HG02885 (cell line): ENCODE data around the gene SKIDA1.

Source experiments
- ATAC-seq: cut with Tn5 transposase; IDR thresholded peaks from one replicate; pipeline ENCODE4 v1.9.1; 2021; ENCODE audit warnings: mild to moderate bottlenecking; ENCODE audit not compliant: unreplicated experiment, poor library complexity

SKIDA1 gene

DNA sequence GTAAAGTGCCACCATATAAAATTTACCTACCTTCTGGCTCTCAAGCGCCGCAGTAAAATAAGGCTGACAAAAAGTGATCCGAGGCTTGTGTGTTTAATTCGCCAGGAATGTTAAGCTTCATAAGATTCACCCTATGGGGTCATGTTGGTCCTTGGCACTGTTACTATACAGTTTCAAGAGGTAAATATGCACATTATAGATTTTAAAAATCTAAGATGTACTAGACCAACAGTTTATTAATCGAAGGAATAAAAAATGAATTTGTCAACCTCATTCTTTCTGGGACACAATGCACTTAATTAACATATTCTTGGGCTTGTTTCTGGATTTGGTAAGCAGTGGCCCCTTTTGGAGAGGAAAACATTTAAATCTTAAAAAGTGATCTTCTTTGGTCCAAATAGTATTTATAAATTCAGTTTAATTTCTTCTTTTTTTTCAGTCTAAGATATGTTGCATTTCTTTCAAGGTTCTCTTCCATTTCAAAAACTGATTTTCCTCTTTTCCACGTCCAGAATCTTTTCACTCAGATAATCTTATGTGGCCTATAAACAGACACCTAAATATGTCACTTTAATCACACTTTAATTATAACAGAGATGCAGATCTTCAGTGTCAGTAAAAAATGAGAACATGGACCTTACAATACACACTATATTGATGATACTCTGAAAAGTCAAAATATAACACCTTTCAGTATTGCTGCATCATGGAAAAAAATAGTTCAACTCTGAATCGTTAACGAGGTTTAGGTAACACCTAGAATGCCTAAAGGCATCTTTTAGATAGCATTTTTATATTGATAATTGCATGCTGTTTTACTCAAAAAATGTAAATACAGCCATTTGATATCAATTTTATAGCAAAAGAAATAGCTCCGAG lies 3.8 kb upstream of the SKIDA1 start:
- no peak for ATAC-seq

GRCh38 chr10:21528236-21529031 lies 3.0 kb upstream of the SKIDA1 start:
- ATAC-seq = no peak

GRCh38 chr10:21527598-21528235 lies 2.2 kb upstream of the SKIDA1 start:
- ATAC-seq = no peak

DNA sequence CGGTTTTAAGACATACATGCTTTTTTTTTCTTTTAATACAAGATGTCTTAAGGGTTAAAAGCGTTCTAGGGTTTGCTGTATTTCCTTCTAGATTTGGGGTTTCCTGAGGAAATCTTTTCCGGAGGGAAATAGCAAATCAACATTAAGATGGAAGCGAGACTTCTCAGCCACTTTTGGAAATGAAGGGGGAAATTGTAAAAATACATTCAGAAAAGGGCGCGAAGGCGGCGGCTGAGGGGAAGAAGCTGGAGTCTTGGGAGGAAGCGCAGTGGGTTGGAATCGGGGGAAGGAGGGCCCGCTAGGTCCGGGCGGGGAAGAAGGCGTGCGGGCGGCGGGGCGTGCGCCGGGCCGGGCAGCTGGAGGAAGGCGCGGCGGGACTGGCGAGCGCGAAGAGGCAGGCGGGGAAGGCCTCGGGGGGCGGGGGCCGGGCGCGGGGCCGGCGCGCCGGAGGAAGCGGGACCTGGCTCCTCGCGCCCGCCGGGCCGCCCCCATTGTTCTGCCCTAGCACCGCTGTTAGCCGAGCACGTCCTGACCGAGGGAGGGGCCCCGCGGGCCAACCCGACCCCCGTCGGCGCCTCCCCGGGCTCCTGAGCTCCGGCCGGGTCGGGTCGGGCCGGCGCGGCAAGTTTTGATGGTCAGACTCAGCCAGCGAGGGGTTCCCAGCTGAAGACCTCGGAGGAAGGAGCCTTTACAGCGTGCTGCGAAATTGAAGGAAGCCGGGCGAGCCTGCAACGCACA lies 1.5 kb upstream of the SKIDA1 start:
- peak; percentile 37 for ATAC-seq

DNA sequence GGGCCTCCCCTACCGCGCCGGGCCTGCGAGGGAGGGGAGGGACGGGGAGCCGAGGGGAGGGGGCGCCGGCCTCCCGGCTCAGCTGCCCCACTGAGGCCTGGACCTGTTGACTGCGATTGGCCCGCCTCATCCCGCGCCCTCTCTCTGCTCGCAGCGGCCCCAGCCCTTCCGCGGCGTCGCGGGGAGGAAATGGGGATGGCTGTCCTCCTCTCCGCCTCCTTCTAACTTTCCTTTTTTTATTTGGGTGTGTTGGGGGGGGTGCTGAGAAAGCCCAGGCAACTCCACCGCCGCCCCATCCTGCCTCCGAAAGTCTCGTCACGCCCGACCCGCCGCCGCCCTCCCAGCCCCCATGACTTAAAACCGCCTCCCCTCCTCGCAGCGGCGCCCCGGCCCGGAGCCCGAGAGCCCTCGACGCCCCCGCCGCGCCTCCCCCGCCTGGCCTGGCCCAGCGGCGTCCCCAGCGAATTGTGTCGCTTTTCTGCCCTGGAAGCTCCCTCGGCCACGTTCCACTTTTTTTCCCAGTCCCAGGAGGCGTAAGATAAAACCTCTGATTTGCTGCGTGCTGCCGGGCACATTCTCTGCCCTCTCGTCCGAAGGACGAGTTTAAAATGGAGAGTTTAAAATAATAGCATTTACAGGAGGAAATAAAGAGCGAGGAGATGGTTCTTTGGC lies 842 bp upstream of the SKIDA1 start:
- ATAC-seq = peak; percentile 43

DNA sequence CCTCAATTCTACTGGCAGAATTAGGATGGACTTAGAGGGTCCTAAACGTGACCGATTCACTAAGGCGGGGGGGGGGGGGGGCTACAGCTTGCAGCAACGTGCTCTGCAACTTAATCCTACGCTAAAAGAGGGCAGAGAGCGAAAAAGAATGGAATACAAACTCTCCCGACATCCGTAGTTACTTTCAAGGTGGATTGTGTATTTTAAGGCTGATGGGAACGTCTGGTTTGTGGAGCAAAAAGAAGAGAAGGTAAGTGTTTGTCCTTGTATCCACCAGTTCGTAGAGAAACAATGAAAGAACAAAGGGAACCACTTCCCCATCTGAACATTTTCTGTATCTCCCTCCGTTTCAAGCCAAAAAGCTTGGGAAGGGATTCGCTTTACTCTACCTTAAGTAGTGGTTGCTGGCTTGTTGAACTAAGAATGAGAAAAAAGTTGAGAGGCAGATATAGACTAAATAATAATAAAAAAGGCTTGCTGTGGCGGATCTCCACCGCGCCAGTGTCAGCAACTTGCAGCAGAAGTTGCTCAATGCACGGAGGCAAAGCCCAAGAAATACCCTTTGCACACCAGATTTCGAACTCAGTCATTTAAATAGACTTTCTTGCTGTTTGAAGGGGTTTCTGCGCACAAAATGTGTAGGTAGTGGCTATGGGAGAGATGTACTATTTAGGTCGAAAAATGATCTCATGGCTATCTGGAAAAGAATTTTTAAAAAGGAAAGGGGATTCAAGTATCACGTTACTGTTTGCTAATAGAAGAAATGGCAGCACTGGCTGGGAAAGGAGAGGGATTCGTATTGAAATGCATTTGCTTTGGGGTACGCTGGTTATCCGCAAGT lies 736 bp downstream of the SKIDA1 start:
- ATAC-seq = no peak

DNA sequence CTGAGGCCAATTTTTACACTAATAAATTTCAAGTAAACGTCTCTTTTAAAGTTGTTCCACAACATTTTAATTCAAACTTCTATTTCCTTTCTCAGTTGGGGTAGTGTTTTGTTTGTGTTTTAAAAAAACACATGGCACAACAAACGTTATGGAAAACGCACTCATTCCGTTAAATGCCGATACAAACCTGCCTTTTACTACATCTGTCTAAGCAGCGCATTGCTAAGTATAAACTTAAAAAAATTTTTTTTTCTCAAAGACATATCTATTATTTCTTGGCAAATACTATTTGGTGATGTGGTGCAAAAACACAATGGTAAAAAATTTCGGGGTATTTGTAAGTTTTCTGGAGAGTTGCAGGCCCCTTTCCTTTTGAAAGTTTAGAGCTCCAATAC lies 1.4 kb downstream of the SKIDA1 start:
- no peak for ATAC-seq

DNA sequence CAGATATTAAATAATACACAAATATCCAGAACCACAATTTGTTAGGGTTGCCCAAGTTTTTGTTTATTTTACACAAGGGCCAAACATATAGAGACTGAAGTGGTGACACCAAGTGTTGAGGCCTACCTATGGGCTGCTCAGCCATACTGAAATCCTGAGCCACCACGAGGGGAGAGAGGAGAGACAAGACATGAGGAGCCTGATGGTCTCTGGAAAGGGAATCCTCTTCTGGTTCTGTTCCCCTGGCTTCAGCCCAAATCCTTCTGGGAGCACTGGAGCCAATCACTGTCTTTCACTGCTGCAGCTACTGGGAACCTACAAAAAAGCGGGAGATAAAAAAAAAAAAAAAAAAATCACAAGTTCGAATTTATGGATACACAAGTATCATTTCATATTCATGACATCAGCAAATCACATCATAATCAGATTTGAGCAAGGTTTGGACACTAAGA lies 1.9 kb downstream of the SKIDA1 start:
- no peak for ATAC-seq

- ATAC-seq = no peak
These were observed 2.7 kb downstream of the SKIDA1 start for GRCh38 chr10:21522631-21523406.

DNA sequence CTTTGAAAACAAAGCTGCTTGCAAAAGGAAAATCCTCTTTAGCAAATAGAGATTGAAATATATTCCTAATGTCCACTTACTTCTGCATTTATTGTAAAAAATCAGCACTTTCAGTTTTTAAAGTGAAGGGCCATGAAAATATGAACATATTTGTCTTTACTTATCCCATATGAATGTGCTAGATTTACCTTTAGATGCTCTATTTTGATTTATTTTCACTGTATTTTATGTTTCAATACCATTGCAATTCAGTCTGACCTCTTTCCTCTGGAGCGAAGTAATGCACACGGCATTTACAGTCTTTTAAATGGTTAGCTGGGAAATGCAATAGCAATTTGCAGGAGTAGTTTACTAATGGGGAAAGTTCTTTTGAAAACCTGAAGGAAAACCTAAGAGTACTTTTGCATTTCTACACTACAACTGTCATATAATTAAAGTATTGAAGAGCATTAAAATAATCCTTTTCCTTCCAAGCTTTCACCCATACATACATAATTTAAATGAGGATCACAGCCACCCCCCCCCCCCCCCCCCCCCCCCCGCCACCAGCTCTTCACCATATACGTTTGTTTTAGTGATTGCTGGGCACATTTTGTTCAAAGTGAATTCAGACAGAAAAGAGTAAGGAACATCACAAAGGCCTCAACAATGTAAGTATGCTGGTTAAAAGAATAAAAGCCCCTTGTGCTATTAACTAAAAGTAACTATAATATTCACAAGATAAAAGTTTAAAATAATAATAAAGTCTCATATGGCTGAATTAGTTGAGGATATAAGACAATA lies 3.5 kb downstream of the SKIDA1 start:
- ATAC-seq = no peak

GRCh38 chr10:21520949-21521348 lies 4.5 kb downstream of the SKIDA1 start:
- ATAC-seq = no peak

- ATAC-seq = no peak
These were observed 5.0 kb downstream of the SKIDA1 start for GRCh38 chr10:21520509-21520908.

- ATAC-seq = peak; percentile 37
These were observed 5.5 kb downstream of the SKIDA1 start for GRCh38 chr10:21519941-21520436.

GRCh38 chr10:21519397-21519933 lies 6.0 kb downstream of the SKIDA1 start:
- ATAC-seq = no peak

DNA sequence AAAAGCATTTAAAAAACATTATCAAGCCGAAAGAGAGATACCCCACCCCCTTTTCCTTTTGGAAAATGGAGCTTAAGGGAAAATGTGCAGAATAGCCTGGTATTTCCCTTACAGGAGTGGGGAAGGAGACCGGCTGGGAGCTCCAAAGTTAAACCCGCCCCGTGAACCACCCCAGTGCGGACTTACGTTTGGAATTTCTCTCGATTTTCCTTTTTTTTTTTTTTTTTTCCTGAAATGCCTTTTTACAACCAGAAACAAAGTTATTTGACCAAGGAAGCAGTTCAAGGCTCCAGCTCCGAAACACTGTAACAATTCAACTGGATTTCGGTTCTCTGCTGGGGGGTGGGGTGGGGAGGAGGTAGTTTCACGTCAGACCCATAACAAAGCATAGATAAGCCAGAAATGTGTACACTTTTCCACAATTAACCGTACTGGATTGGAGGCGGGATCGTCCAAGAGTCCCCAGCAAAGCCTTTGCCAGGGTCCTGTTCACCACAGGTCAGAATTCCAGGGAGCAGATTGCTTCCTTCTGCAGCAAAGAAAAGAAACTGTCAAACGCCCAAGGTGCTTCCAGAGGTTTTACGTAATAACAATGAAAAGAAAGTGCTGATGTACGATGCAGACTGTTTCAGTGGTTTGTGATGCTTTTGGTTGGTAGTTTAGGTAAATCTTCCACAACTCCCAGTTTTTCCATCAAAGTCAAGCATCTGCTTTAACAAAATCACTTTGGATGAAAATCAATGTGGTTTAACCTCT lies 6.7 kb downstream of the SKIDA1 start:
- no peak for ATAC-seq

DNA sequence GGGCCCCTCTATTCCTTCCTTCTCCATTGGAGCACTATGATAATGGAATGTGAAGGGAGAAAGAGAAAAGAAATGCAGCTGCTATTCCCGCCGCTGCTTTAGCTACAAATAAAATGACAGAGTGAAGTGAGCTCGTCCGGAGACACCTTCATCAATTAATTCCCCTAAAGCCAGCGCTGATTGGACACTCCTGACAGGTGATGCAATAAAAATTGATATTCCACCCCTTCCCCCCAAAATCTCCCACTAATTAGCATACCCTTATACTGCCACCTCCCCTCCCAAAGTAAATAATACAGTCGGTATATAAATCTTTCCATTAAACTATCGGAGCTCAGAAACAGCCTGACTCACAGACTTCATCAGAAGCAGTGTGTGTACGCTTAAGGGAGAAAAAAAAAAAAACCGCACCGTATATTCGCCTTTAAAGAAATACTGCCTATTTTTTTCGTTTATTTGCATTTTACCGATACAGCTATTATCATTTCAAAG lies 7.3 kb downstream of the SKIDA1 start:
- ATAC-seq = no peak
